ENCODE data around the gene IGSF21. TPM values are rescaled to one million over a fixed set of nuclear protein-coding genes. Genes with fewer than 3 reads are reported as not detected.

Gene IGSF21
- total and polyA plus RNA-seq, 4 experiments from 2014 or later = not detected

- Mint-ChIP-seq H3K4me3 (no peak overlapping the region), H3K9me3 (peaks cover 0 to 8% (median 4%) of the 10 kb centered on the region in 8 donors), H3K27ac (no peak overlapping the region), H3K36me3 (no peaks in the 10 kb centered on the region), H3K4me1 (peaks cover 0 to 1% (median 0%) of the 10 kb centered on the region in 4 donors), H3K27me3 (peaks cover 25 to 26% of the 10 kb centered on the region in 2 donors)
- H3K4me3 ChIP-seq (ENCODE audit: low read length in 2 of 2) = no peak overlapping the region
- intact Hi-C loops (cut with micrococcal nuclease) = no loop called here
- no peak overlapping the region for H3K27ac ChIP-seq (ENCODE audit: low read depth, low read length)
- DNase-seq = no peak
- CTCF ChIA-PET (ENCODE audit: partially characterized antibody) = no interaction called here
- no peaks in the 10 kb centered on the region for H3K36me3 ChIP-seq (ENCODE audit: insufficient read depth, low read length)
- no peaks in the 10 kb centered on the region for H3K9me3 ChIP-seq (ENCODE audit: control insufficient read depth in 1 of 2, low read length in 2 of 2)
- peaks cover 6% of the 10 kb centered on the region for H3K27me3 ChIP-seq (ENCODE audit: insufficient read depth, low read length)
- no peaks in the 10 kb centered on the region for H3K4me1 ChIP-seq (ENCODE audit: insufficient read depth, low read length)
- POLR2A ChIA-PET (ENCODE audit: partially characterized antibody) = no interaction called here
Measured at GRCh38 chr1:18385239-18385790, 277.7 kb downstream of the IGSF21 start.

- intact Hi-C loops (cut with micrococcal nuclease) = no loop called here
- Mint-ChIP-seq H3K36me3 (no peaks in the 10 kb centered on the region), H3K27ac (no peak overlapping the region), H3K27me3 (peaks cover 20% of the 10 kb centered on the region in 2 donors), H3K4me1 (peaks cover 0 to 1% (median 0%) of the 10 kb centered on the region in 4 donors), H3K4me3 (no peak overlapping the region), H3K9me3 (peaks cover 0 to 3% (median under 1%) of the 10 kb centered on the region in 8 donors)
- Histone ChIP-seq H3K27ac (ENCODE audit: low read depth, low read length) (no peak overlapping the region), H3K4me1 (ENCODE audit: insufficient read depth, low read length) (no peaks in the 10 kb centered on the region), H3K36me3 (ENCODE audit: insufficient read depth, low read length) (no peaks in the 10 kb centered on the region), H3K4me3 (ENCODE audit: low read length in 2 of 2) (no peak overlapping the region), H3K9me3 (ENCODE audit: control insufficient read depth in 1 of 2, low read length in 2 of 2) (no peaks in the 10 kb centered on the region), H3K27me3 (ENCODE audit: insufficient read depth, low read length) (peaks cover 6% of the 10 kb centered on the region)
- no peak for DNase-seq
- CTCF ChIA-PET (ENCODE audit: partially characterized antibody) = no interaction called here
- POLR2A ChIA-PET (ENCODE audit: partially characterized antibody) = no interaction called here
Measured at GRCh38 chr1:18386591-18386990, 279.0 kb downstream of the IGSF21 start.

- peaks cover 0 to 1% (median 0%) of the 10 kb centered on the region in 4 donors for H3K4me1 Mint-ChIP-seq
- Histone ChIP-seq H3K27me3 (ENCODE audit: insufficient read depth, low read length) (peaks cover 6% of the 10 kb centered on the region), H3K9me3 (ENCODE audit: control insufficient read depth in 1 of 2, low read length in 2 of 2) (no peaks in the 10 kb centered on the region), H3K4me1 (ENCODE audit: insufficient read depth, low read length) (no peaks in the 10 kb centered on the region), H3K27ac (ENCODE audit: low read depth, low read length) (no peak overlapping the region), H3K4me3 (ENCODE audit: low read length in 2 of 2) (no peak overlapping the region), H3K36me3 (ENCODE audit: insufficient read depth, low read length) (no peaks in the 10 kb centered on the region)
- no peak for DNase-seq
- H3K9me3 Mint-ChIP-seq = peaks cover 0 to 2% (median 0%) of the 10 kb centered on the region in 8 donors
- no peak overlapping the region for H3K4me3 Mint-ChIP-seq
- no peaks in the 10 kb centered on the region for H3K36me3 Mint-ChIP-seq
- ChIA-PET CTCF (ENCODE audit: partially characterized antibody) (no interaction called here), POLR2A (ENCODE audit: partially characterized antibody) (no interaction called here)
- no peak overlapping the region for H3K27ac Mint-ChIP-seq
- intact Hi-C loops (cut with micrococcal nuclease) = no loop called here
- peaks cover 13 to 15% of the 10 kb centered on the region in 2 donors for H3K27me3 Mint-ChIP-seq
Measured at GRCh38 chr1:18387307-18387706, 279.7 kb downstream of the IGSF21 start.

- Mint-ChIP-seq H3K27me3 (peaks cover 6 to 7% of the 10 kb centered on the region in 2 donors), H3K9me3 (no peaks in the 10 kb centered on the region), H3K4me1 (no peaks in the 10 kb centered on the region), H3K36me3 (no peaks in the 10 kb centered on the region), H3K4me3 (no peak overlapping the region), H3K27ac (no peak overlapping the region)
- H3K4me1 ChIP-seq (ENCODE audit: insufficient read depth, low read length) = no peaks in the 10 kb centered on the region
- H3K27me3 ChIP-seq (ENCODE audit: insufficient read depth, low read length) = no peaks in the 10 kb centered on the region
- intact Hi-C loops (cut with micrococcal nuclease) = no loop called here
- H3K27ac ChIP-seq (ENCODE audit: low read depth, low read length) = no peak overlapping the region
- DNase-seq = no peak
- no peaks in the 10 kb centered on the region for H3K9me3 ChIP-seq (ENCODE audit: control insufficient read depth in 1 of 2, low read length in 2 of 2)
- H3K36me3 ChIP-seq (ENCODE audit: insufficient read depth, low read length) = no peaks in the 10 kb centered on the region
- POLR2A ChIA-PET (ENCODE audit: partially characterized antibody) = no interaction called here
- CTCF ChIA-PET (ENCODE audit: partially characterized antibody) = no interaction called here
- H3K4me3 ChIP-seq (ENCODE audit: low read length in 2 of 2) = no peak overlapping the region
Measured at GRCh38 chr1:18390953-18391352, 283.4 kb downstream of the IGSF21 start.

GRCh38 chr1:18394563-18395156 lies 287.1 kb downstream of the IGSF21 start:
- Mint-ChIP-seq H3K4me1 (no peaks in the 10 kb centered on the region), H3K27me3 (peaks cover 4 to 9% of the 10 kb centered on the region in 2 donors), H3K4me3 (no peak overlapping the region), H3K36me3 (no peaks in the 10 kb centered on the region), H3K27ac (no peak overlapping the region), H3K9me3 (no peaks in the 10 kb centered on the region)
- Histone ChIP-seq H3K27ac (ENCODE audit: low read depth, low read length) (no peak overlapping the region), H3K4me3 (ENCODE audit: low read length in 2 of 2) (no peak overlapping the region), H3K36me3 (ENCODE audit: insufficient read depth, low read length) (no peaks in the 10 kb centered on the region), H3K4me1 (ENCODE audit: insufficient read depth, low read length) (no peaks in the 10 kb centered on the region), H3K27me3 (ENCODE audit: insufficient read depth, low read length) (no peaks in the 10 kb centered on the region), H3K9me3 (ENCODE audit: control insufficient read depth in 1 of 2, low read length in 2 of 2) (no peaks in the 10 kb centered on the region)
- no peak for DNase-seq
- POLR2A ChIA-PET (ENCODE audit: partially characterized antibody) = no interaction called here
- intact Hi-C loops (cut with micrococcal nuclease) = no loop called here
- CTCF ChIA-PET (ENCODE audit: partially characterized antibody) = no interaction called here

- Histone ChIP-seq H3K4me3 (ENCODE audit: low read length in 2 of 2) (no peak overlapping the region), H3K36me3 (ENCODE audit: insufficient read depth, low read length) (no peaks in the 10 kb centered on the region), H3K27me3 (ENCODE audit: insufficient read depth, low read length) (no peaks in the 10 kb centered on the region), H3K27ac (ENCODE audit: low read depth, low read length) (no peak overlapping the region), H3K4me1 (ENCODE audit: insufficient read depth, low read length) (no peaks in the 10 kb centered on the region), H3K9me3 (ENCODE audit: control insufficient read depth in 1 of 2, low read length in 2 of 2) (no peaks in the 10 kb centered on the region)
- no peaks in the 10 kb centered on the region for H3K4me1 Mint-ChIP-seq
- CTCF ChIA-PET (ENCODE audit: partially characterized antibody) = no interaction called here
- no peak overlapping the region for H3K27ac Mint-ChIP-seq
- POLR2A ChIA-PET (ENCODE audit: partially characterized antibody) = no interaction called here
- intact Hi-C loops (cut with micrococcal nuclease) = no loop called here
- no peak overlapping the region for H3K4me3 Mint-ChIP-seq
- H3K36me3 Mint-ChIP-seq = no peaks in the 10 kb centered on the region
- no peak for DNase-seq
- H3K27me3 Mint-ChIP-seq = peaks cover 4 to 15% of the 10 kb centered on the region in 2 donors
- H3K9me3 Mint-ChIP-seq = no peaks in the 10 kb centered on the region
Measured at GRCh38 chr1:18396247-18396980, 288.8 kb downstream of the IGSF21 start.

- Histone ChIP-seq H3K9me3 (ENCODE audit: control insufficient read depth in 1 of 2, low read length in 2 of 2) (no peaks in the 10 kb centered on the region), H3K4me3 (ENCODE audit: low read length in 2 of 2) (no peak overlapping the region), H3K36me3 (ENCODE audit: insufficient read depth, low read length) (no peaks in the 10 kb centered on the region), H3K27ac (ENCODE audit: low read depth, low read length) (no peak overlapping the region), H3K4me1 (ENCODE audit: insufficient read depth, low read length) (no peaks in the 10 kb centered on the region), H3K27me3 (ENCODE audit: insufficient read depth, low read length) (no peaks in the 10 kb centered on the region)
- Mint-ChIP-seq H3K27me3 (peaks cover 4 to 15% of the 10 kb centered on the region in 2 donors), H3K9me3 (no peaks in the 10 kb centered on the region), H3K27ac (no peak overlapping the region), H3K36me3 (no peaks in the 10 kb centered on the region), H3K4me1 (no peaks in the 10 kb centered on the region), H3K4me3 (no peak overlapping the region)
- DNase-seq = no peak
- intact Hi-C loops (cut with micrococcal nuclease) = no loop called here
- ChIA-PET POLR2A (ENCODE audit: partially characterized antibody) (no interaction called here), CTCF (ENCODE audit: partially characterized antibody) (no interaction called here)
Measured at GRCh38 chr1:18397641-18398040, 290.0 kb downstream of the IGSF21 start.

All from CD4-positive, alpha-beta memory T cell (primary cell).